Liver (tissue), 2 donors: Measurements from ENCODE around the gene GDF11.

Experiments
- CTCF ChIP-seq: fragments of 150-350 bp; IDR thresholded peaks from 2 replicates; pipeline ENCODE4 v1.5.1; 2017; ENCODE audit warnings: improper control_type of control experiment, low read depth, low read length; ENCODE audit not compliant: missing input control
- MAX ChIP-seq: IDR thresholded peaks from 2 replicates; pipeline ENCODE4 v1.6.1; 2016; ENCODE audit warnings: antibody characterized with exemption
- REST ChIP-seq: IDR thresholded peaks from 2 replicates; pipeline ENCODE4 v1.6.1; 2016; ENCODE audit warnings: antibody characterized with exemption, mild to moderate bottlenecking
- donor health status: healthy.

GRCh38 chr12:55795950-55796349 lies 53.0 kb downstream of the GDF11 start:
- TF ChIP-seq REST (no peak), CTCF (no peak), MAX (no peak)
